ENCODE data around the gene E2F4. TPM values are rescaled to one million over a fixed set of nuclear protein-coding genes. Genes with fewer than 3 reads are reported as not detected.

Gene E2F4
- total RNA-seq, 4 donors from 2014 or later, result 84.9 to 156 (median 107) TPM

- TF ChIP-seq CTCF (IDR thresholded peaks at IDR 0.05), result no peak
- DNase-seq (ENCODE audit: low spot score) (no peak), ATAC-seq (ENCODE audit: low FRiP score) (no peak)
Observed at GRCh38 chr16:67211674-67212073, 19.7 kb downstream of the E2F4 start.

GRCh38 chr16:67212766-67213165 lies 20.8 kb downstream of the E2F4 start:
- no peak for TF ChIP-seq CTCF (IDR thresholded peaks at IDR 0.05)
- no peak for ATAC-seq (ENCODE audit: low FRiP score)
- no peak for DNase-seq (ENCODE audit: low spot score)

- DNase-seq (ENCODE audit: low spot score), result no peak
- ATAC-seq (ENCODE audit: low FRiP score), result no peak
- no peak for TF ChIP-seq CTCF (IDR thresholded peaks at IDR 0.05)
Observed at GRCh38 chr16:67213197-67214019, 21.5 kb downstream of the E2F4 start.

GRCh38 chr16:67215706-67216105 lies 23.8 kb downstream of the E2F4 start:
- DNase-seq (ENCODE audit: low spot score) (no peak), ATAC-seq (ENCODE audit: low FRiP score) (no peak)
- TF ChIP-seq CTCF (IDR thresholded peaks at IDR 0.05), result no peak

- ATAC-seq (ENCODE audit: low FRiP score), result peak; percentile 41
- TF ChIP-seq CTCF (IDR thresholded peaks at IDR 0.05), result no peak
- DNase-seq (ENCODE audit: low spot score), result no peak
Observed at GRCh38 chr16:67216612-67217490, 24.9 kb downstream of the E2F4 start.

GRCh38 chr16:67223992-67224391 lies 32.0 kb downstream of the E2F4 start:
- TF ChIP-seq CTCF (IDR thresholded peaks at IDR 0.05), result no peak
- DNase-seq (ENCODE audit: low spot score) (no peak), ATAC-seq (ENCODE audit: low FRiP score) (no peak)

Measured in omental fat pad (tissue), 4 donors.